H1 (cell line): Measurements from ENCODE around the gene NFKBIE.

Experiments
- CTCF ChIP-seq, 3 experiments: IDR thresholded peaks; 1 replicate in 2 of 3; 2 replicates in 1 of 3; pipeline versions ENCODE4 v1.5.1 to v1.6.1; 2011; ENCODE audit warnings: low read length in 3 of 3, mild to moderate bottlenecking in 3 of 3, inconsistent platforms in 2 of 3, low read depth in 1 of 3, moderate library complexity in 1 of 3; ENCODE audit not compliant: insufficient read depth in 1 of 3; ENCODE audit errors: control extremely low read depth in 1 of 3
- FOSL1 ChIP-seq: IDR thresholded peaks from 2 replicates; pipeline ENCODE4 v1.6.1; 2011; ENCODE audit warnings: mild to moderate bottlenecking, low read depth, low read length, moderate library complexity; ENCODE audit not compliant: insufficient read depth
- RNF2 ChIP-seq: fragments of 200-900, 300-1000 bp; sonication (generic); IDR thresholded peaks from 2 replicates; pipeline ENCODE4 v1.7.1; 2016; ENCODE audit warnings: borderline replicate concordance, low read depth, mild to moderate bottlenecking, antibody characterized with exemption, low read length; ENCODE audit not compliant: poor library complexity, severe bottlenecking; ENCODE audit errors: missing control alignments
- SUZ12 ChIP-seq: fragments of 200-600 bp; sonication (generic); IDR thresholded peaks from 2 replicates; pipeline ENCODE4 v1.6.1; 2012; ENCODE audit warnings: mild to moderate bottlenecking, inconsistent platforms, low read length, moderate library complexity, mixed read lengths

GRCh38 chr6:44255871-44256774 lies 9.2 kb downstream of the NFKBIE start:
- no peak for TF ChIP-seq CTCF (IDR thresholded peaks at IDR 0.05; ENCODE audit: control extremely low read depth in 1 of 3, insufficient read depth in 1 of 3, low read depth in 1 of 3, low read length in 3 of 3)
- no peak for TF ChIP-seq RNF2
- no peak for TF ChIP-seq FOSL1
- TF ChIP-seq SUZ12: no peak
